Right ventricle myocardium superior (tissue), 1 donor: ENCODE measurements around the gene ANKRD31. TPM values are rescaled to one million over a fixed set of nuclear protein-coding genes. Genes with fewer than 3 reads are reported as not detected.
"Not testable (repeated sequence)": the region's sequence is repeated elsewhere in the genome, so short reads cannot be mapped to it uniquely, and the experiment has no call there.

Experiments
- ATAC-seq: fragments of 200-7000 bp; cut with Tn5 transposase; one replicate; pipeline ENCODE4 v1.9.1; 2020; ENCODE audit warnings: mild to moderate bottlenecking; ENCODE audit not compliant: poor library complexity
- DNase-seq: peaks from one replicate; pipeline ENCODE4 v3.0.0-alpha.2; 2020
- intact Hi-C: fragments of 100-400 bp; cut with DNase I; formaldehyde crosslinking; loops from one replicate; pipeline ENCODE4 v1.11.2; 2022
- total RNA-seq: library from RNA; stranded (reverse); fragmentation: NEBNext Ultra II Directional; extraction: Animal tissue kit (Norgen Biotek cat#: 25700); gene quantifications from one replicate; pipeline ENCODE4 v1.2.1, GENCODE V29; 2021
- donor health status: DM: no; HTN: yes; CAD: no; lungs with severe emphysema.

ANKRD31 gene
- total RNA-seq, 1 donor from 2014 or later: 0.08 TPM

DNA sequence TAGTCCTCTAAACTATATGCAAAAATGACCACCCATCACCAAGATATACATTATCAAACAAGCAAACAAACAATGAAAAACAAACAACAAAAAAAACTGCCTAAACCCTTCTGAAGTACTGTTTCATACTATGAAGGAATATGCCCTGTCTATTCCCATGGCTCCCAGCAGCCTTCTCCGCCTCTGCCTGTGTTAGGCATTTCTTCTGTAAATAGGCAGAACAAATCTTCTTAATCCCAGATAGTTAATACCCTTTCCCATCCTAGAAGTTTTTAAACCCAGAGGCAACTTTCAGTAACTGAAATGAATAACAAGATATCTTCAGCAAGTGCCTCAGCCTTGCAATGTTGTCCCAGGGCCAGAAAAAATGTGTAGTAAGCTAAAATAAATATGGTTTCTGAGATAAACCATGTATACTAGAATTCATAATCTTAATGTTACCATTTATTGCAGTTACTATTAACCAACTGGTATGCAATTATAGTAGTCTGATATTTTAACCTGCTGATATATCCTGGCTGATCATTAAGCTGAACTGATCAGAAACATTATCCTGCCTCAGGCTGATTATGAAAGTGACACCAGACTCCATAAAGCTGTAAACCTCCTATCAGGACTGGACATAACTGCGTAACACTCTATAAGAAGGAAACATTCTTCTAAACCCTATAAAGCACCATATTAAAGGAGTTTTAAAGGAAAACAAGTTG lies 68.5 kb downstream of the ANKRD31 start:
- DNase-seq (no peak), ATAC-seq (no peak)
- intact Hi-C loops: no loop called here

DNA sequence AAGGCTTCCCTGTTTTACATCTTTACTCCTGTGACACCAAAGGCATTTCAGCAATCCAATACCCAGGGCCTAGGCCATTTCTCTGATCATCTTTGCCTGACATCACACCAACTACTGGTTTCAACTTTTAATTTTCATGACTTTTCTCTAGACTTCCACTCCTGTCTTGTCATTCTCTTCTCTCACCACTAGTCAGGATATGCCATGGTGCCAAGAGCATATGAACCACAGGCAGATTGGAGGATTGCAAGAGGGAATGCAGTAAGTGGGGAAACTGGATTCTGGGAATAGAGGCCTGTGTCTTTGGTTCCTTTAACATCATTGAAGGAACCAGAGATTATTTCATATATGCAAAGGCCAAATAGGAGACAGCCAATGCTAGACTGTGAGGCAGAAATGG lies 69.3 kb downstream of the ANKRD31 start:
- DNase-seq: no peak
- no peak for ATAC-seq
- intact Hi-C loops: no loop called here

DNA sequence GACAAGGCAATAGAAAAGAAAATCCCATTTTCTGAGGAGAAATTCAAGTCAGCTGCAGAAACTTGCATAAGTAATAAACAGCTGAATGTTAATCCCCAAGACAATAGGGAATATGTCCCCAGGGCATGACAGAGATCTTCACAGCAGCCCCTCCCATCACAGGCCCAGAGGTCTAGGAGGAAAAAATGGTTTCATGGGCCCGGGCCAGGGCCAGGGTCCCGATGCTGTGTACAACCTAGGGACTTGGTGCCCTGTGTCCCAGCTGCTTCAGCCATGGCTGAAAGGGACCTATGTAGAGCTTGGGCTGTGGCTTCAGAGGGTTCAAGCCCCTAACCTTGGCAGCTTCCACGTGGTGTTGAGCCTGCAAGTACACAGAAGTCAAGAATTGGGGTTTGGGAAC lies 75.2 kb downstream of the ANKRD31 start:
- intact Hi-C loops, ATAC-seq, DNase-seq: not testable (repeated sequence)

DNA sequence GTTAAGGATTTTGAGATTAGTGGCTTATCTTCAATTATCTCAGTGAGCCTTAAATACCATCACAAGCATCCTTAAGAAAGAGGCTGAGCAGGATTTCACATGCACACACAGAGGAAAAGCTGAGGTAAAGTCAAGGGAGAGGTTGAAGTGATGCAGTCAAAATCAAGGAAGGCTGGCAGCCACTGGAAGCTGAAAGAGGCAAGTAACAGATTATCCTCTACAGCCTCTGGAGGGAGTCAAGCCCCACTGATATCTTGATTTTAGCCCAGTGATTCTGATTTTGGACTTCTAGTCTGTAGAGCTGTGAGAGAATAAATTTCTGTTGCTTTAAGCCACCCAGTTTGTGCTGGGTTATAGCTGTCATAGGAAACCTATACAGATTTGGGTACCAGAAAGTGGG lies 80.1 kb downstream of the ANKRD31 start:
- no peak for ATAC-seq
- intact Hi-C loops: no loop called here

DNA sequence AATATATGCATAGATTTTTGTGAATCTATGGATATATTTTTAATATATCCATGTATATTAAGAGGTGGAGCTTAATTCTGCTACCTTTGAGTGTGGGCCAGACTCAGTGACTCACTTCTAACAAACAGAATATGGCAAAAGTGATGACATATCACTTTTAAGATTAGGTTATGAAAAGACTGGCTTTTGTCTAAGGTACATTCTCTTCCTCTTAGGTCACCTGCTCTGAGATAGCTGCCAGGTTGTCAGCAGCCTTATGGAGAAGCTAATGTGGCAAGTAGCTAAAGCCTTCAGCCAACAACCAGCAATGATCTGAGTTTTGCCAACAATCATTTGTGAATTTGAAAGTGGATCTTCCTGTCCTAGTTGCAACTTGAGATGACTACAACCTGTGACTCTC lies 83.8 kb downstream of the ANKRD31 start:
- ATAC-seq (no peak), DNase-seq (no peak)
- intact Hi-C loops: no loop called here

More for the DNA sequence above, 80.1 kb downstream of the ANKRD31 start:
- DNase-seq: no peak

DNA sequence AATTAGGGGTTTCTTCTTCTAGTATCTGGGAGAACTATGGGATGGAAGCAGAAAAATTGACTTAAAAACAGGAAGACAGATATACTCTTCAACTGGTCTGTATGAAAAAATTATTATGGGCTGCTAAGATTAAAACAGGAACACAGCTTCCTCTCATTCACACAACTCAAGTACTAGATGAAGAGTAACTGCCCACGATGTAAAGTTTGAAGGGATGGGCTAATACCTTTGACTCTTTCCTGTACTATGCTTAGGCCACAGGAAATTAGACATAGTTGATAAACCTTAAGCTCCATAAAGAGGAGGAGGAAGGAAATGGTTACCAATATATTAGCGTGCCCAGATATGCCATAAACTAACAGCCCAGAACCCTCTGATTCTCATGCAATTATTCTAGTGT lies 88.6 kb downstream of the ANKRD31 start:
- no peak for ATAC-seq
- intact Hi-C loops: no loop called here

DNA sequence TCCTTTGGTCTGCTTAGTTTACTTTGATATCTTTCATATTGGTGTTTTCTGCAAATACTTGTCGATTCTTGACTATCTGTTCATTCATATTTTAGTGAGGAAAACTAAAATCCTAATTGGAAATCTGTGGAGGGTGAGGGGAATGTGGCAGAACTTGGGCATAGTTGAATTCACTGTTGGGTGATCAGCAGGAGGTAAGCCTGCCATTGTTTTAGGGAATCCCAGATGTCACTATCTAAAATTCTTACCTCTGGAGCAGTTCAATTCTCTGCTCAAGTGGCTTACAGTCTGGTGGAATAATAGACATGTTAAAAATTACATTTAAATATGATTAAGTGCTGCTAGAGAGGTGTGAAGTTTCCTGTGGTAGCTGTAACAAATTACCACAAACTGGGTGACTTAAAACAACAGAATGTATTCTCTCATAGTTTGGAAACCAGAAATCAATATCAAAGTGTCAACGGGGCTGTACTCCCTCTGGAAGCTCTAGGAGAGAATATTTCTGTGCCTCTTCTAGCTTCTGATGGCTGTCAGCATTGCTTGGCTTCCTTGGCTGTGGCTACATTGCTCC lies 94.0 kb downstream of the ANKRD31 start:
- no peak for DNase-seq
- no peak for ATAC-seq
- intact Hi-C loops: no loop called here

More for the DNA sequence above, 88.6 kb downstream of the ANKRD31 start:
- no peak for DNase-seq

DNA sequence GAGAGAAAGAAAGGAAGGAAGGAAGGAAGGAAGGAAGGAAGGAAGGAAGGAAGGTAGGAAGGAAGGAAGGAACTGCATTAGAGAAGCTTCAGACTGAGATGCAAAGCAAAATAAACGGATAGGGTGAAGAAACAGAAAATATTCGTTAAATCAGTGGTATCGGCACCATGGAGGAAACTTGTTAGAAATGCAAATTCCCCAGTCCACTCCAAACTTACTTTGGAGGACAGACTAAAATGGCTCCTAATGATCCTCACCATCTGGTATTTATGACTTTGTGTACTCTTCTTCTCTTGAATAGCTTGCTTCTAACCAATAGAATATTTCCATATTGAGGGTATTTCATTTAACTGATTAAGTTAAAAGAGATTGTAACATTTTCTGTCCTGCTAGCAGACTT lies 96.4 kb downstream of the ANKRD31 start:
- no peak for DNase-seq
- ATAC-seq: no peak
- intact Hi-C loops: no loop called here

DNA sequence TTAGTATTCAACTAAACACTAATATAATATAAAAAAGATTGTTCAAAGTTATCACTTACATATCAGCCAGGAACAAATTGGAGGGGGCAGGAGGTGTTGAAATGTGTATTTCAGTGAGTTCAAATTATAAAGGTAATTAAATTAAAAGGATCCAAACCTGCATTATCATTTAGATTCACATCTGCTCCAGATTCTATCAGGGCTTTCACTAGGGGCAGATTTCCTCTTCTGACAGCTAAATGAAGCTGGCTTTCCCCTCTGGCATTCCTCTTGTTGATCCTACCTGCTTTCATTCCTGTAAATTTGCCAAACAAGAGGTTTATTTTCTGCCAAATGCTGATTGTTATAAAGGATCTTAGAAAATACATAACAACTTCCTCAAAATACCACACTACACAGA lies 98.0 kb downstream of the ANKRD31 start:
- ATAC-seq (no peak), DNase-seq (no peak)
- intact Hi-C loops: no loop called here

DNA sequence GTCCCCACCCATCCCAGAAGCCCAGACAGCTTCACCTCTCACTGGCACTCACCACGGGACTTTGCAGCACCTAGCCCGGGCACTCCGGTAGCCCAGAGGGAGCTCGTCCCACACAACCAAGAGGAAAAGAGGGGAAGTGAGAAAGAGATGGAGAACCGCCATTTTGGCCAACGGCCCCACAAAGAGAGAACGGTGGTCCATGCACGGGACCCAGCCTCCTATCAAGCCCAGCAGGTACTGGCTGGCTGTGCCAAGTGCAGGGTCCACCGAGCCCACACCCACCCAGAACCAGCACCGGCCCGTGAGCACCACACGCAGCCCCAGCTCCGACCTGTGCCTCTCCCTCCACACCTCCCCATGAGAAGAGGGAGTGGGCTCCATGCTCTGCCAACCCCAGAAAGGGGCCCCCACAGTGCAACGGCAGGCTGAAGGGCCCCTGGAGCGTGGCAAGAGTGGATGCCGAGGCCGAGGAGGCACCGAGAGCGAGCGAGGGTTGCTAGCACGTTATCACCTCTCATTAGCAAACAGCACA lies 105.8 kb downstream of the ANKRD31 start:
- ATAC-seq (no peak), DNase-seq (no peak)
- intact Hi-C loops: no loop called here

DNA sequence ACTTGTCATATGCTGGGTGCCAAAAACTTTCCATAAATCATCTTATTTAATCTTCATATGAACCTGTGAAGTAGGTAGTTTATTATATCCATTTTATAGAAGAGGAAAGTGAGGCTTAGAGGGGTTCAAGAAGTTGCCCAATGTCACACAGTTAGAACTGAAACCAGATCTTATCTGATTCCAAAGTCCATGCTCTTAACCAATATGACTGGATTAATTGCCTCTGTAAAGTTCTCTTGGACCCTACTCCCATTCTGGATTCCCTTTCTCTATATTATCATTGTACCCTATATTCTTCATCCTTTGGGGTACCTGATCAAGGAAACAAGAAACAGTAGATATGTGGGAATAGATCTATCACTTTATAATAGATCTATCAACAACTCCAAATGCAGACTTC lies 119.8 kb downstream of the ANKRD31 start:
- intact Hi-C loops: no loop called here
- ATAC-seq (no peak), DNase-seq (no peak)

DNA sequence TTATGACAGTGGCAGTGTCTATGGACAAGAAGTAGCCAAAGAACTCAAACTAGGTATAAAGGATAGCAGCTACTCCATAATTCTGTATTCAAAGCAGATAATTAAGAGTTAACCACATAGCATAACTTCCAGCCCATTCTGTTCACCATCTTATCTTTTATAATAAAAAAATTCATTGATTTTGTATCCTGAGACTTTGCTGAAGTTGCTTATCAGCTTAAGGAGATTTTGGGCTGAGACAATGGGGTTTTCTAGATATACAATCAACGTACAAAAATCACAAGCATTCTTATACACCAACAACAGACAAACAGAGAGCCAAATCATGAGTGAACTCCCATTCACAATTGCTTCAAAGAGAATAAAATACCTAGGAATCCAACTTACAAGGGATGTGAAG lies 122.4 kb downstream of the ANKRD31 start:
- DNase-seq, ATAC-seq, intact Hi-C loops: not testable (repeated sequence)

DNA sequence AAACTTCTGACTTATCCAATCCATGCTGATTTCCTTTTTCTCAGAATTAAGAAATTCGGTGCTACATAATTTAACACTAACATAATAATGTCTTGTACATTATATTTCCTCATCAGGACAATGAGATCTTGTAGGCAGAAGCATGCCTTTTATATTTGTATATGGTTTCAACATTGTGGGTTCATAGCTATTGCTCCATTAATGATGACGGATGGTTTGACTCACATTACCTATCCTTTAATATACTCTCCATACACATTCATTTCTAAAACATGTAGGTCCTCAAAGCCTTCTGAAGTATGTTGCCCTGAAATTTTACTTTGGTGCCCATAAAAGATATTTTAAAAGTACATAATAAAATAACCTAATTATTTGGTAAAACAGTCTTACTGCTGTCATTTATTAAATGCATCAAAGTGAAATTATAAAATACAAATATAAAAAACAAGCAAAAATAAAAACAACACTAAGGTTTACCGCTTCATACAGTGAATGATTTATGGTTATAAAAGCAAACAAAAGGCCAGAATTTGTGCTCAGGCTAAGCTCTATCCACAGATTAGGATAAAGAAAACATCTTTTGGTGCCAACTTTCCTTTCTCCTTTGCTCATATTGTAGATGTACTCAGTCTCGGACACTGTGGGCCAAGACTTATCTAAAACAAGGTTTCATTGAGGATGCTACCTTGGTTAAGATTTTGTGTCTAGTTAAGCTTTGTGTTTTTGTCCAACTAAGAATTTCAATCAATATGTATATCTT lies 123.1 kb downstream of the ANKRD31 start:
- intact Hi-C loops: no loop called here
- no peak for DNase-seq
- ATAC-seq: no peak

DNA sequence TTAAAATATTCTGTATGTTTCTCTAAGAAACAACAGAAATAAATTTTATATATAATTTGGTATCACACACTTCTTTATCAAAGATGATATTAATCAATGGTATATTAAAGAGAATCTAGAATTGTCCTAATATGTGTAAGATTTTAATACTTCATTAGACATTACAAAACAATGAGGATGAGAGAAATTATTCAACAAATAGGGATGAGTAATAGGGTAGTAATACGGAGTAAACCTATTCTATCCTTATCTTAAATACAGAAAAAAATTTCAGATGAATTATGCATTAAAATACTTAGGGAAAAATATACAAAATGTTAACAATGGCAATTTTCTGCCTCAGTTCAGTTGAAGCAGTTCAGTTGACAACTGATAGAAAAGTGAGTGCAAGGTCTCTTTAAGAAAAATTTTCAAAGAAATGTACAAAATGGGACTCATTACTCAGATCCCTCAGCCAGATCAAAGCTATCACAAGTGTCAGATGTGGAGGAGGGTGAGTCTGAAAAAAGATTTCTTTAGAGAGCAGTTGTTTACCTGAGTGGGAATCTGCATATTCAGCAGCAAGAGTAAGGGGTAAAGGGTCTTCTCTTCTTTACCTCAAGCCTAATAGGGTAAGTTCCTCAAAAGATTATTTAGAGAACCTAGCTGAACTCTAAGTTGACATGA lies 127.6 kb downstream of the ANKRD31 start:
- intact Hi-C loops: no loop called here
- DNase-seq (no peak), ATAC-seq (no peak)

DNA sequence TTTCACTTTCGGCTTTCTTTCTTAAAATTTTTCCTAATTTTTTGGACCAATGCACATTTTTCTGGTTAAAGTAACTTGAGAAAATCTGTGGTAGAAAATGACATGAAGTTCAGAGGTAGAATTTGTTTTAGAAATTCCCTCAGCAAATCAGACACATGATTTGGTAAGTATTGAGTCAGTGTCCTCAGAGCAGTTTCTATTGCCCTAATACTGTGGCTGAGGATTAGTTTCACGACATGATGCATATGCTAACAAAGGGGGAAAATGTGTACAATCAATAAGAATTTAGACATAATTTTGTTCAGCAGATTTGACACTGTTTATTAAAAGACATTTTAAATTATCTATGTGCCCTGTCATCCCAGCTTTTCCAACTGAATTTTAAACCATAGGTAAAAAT lies 128.2 kb downstream of the ANKRD31 start:
- no peak for DNase-seq
- intact Hi-C loops: no loop called here
- ATAC-seq: no peak

DNA sequence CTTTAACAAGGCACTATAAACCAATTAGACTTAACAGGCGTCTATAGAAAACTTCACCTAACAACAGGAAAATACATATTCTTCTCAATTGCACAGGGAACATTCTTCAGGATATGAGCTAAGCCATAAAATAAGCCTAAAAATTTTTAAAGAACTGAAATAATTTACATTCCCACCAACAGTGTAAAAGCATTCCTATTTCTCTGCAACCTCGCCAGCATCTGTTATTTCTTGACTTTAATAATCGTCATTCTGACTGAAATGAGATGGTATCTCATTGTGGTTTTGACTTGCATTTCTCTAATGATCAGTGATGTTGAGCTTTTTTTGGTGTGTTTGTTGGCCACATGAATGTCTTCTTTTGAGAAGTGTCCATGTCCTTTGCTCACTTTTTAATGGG lies 140.7 kb downstream of the ANKRD31 start:
- intact Hi-C loops, ATAC-seq, DNase-seq: not testable (repeated sequence)

DNA sequence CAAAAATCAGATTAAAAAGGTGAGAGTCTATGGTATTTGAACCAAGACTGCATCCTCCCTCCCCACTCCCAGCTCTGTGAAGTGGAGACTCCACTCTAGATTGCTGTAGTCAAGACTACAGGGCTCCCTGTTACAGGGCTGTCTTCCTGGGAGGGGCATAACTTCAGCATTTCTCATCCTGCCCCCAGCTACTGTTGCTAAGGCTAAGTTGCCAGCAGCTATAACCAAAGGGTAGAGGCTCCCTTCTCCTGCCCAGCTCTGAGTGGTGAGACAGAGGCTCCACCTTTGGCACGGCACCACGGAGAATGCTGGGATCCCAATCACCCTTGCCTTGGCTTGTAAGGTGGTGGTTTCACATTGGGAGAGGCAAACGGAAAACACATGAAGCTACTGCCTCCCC lies 145.1 kb downstream of the ANKRD31 start:
- DNase-seq (no peak), ATAC-seq (no peak)
- intact Hi-C loops: no loop called here

DNA sequence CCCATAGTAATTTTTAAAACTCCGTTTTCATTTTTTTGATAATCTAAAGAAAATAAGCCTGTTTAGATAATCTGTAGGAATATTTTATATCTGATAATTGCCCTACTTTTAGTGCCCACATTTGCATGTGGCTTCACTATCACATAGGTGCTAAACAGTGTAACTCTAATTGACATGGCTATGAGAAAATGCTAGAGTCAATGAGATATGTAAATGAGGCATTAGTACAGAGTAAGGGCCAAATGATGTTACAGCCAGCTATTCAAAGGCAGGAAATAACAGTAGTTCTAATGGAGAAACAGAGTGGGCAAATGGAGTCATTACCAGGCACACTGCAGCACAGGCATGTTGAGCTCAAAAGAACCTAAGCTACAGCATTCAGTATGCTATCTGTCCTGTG lies 147.0 kb downstream of the ANKRD31 start:
- ATAC-seq (no peak), DNase-seq (no peak)
- intact Hi-C loops: no loop called here

DNA sequence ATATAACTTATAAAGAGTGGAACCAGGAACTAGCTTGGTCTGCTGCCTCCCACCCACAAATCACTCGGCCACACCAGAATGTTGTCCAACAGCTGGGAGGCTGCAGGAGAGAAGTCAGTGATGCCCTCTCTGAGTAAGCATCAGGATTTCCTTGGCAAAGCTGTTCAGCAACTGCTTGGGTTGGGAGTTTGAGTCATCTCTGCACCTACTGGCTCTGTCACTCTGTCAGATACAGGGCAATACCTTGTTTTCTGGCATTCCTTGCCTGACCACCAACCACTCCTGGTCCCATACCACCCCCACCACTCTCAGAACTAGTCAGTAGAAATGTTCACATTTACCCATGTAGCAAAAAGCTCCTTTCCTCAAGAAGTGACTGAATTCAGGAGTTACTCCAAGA lies 147.5 kb downstream of the ANKRD31 start:
- ATAC-seq (no peak), DNase-seq (no peak)
- intact Hi-C loops: no loop called here
